Peyer's patch (tissue), 4 donors: ENCODE measurements around the gene RNH1.

Experiments used
- CTCF ChIP-seq, 6 experiments: fragments of 450-650 bp in 4 of 6; fragments of 200-600 bp in 2 of 6; sonication (generic) in 1 of 6; IDR thresholded peaks; one replicate each; pipeline ENCODE4 v1.5.1; 2017 to 2019; ENCODE audit warnings: antibody characterized with exemption in 6 of 6, mild to moderate bottlenecking in 3 of 6, moderate library complexity in 1 of 6
- POLR2A ChIP-seq, 2 donors: fragments of 450-650 bp; IDR thresholded peaks; one replicate each; pipeline ENCODE4 v1.5.1; 2017; ENCODE audit warnings: antibody characterized with exemption in 2 of 2, mild to moderate bottlenecking in 2 of 2, moderate library complexity in 2 of 2

GRCh38 chr11:476416-476815 is 30.6 kb downstream of the RNH1 start:
- TF ChIP-seq CTCF (IDR thresholded peaks at IDR 0.05) (no peak), POLR2A (IDR thresholded peaks at IDR 0.05) (no peak)
